Astrocyte of the spinal cord (primary cell): ENCODE results near the gene SH2D3C.

Source experiments
- DNase-seq: peaks from one replicate; pipeline ENCODE4 v3.0.0; 2011; ENCODE audit warnings: low read depth, low spot score
- H3K4me3 ChIP-seq: 2 replicates; pipeline ENCODE4 v1.5.1; 2011; ENCODE audit warnings: low read depth, mild to moderate bottlenecking, low read length, moderate library complexity
- in situ Hi-C: cut with HindIII; loops from 2 replicates; pipeline ENCODE4 v1.10.0; 2017; ENCODE audit warnings: low sequenced_read_pairs
- TF ChIP-seq, protein P1 (sequence below): IDR thresholded peaks from 2 replicates; pipeline ENCODE4 v1.5.1; 2012; ENCODE audit warnings: low read depth, mild to moderate bottlenecking, low read length, inconsistent platforms

SH2D3C gene

DNA sequence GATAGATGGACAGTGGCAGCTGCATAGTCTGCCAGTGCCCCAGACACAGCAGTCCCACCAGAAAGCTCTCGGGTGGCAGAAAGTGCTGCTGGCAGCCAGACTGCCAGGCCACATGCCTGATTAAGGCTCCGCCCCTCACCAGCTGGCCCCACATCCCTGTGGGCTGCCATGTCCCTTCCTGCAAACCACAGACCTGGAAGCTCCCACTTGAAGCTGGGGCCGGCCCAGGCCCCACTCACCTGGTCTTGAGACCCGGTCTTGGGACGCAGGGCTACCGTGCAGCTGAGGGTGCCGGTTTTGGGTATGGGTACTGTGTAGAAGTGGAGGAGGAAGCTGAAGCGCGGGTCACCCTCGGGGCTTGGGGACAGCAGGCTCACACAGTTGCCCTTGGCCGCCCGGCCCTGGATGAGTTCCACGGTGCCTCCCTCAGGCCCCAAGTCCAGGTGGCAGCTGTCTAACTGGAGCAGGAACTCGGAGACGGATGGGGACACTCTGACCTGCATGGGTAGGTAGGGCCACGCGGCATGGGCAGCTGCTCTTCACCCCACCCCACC lies 39.5 kb upstream of the SH2D3C start:
- in situ Hi-C loops, result no loop called here
- TF ChIP-seq, protein P1, sequence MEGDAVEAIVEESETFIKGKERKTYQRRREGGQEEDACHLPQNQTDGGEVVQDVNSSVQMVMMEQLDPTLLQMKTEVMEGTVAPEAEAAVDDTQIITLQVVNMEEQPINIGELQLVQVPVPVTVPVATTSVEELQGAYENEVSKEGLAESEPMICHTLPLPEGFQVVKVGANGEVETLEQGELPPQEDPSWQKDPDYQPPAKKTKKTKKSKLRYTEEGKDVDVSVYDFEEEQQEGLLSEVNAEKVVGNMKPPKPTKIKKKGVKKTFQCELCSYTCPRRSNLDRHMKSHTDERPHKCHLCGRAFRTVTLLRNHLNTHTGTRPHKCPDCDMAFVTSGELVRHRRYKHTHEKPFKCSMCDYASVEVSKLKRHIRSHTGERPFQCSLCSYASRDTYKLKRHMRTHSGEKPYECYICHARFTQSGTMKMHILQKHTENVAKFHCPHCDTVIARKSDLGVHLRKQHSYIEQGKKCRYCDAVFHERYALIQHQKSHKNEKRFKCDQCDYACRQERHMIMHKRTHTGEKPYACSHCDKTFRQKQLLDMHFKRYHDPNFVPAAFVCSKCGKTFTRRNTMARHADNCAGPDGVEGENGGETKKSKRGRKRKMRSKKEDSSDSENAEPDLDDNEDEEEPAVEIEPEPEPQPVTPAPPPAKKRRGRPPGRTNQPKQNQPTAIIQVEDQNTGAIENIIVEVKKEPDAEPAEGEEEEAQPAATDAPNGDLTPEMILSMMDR, result no peak

DNA sequence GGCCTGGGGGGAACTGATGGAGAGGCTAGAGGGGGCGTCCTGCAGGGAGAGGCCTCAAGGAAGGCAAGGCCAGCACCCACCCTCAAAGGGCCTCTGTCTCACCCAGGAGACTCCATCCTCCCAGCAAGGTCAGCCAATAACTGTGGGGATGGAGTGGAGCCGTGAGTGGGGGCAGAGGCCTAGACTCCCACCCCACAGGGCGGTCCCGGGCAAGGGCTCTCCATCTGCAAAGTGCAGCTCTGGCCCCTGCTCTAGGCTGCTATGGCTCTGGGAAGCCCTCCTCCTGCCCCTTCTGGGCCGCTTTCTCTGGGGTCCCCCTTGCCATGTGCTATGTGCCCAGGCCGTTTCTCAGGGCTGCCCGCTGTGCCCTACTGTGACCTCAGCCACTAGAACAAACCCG lies 38.3 kb upstream of the SH2D3C start:
- in situ Hi-C loops, result no loop called here
- TF ChIP-seq, protein P1, result no peak

More for the DNA sequence above, 39.5 kb upstream of the SH2D3C start:
- DNase-seq, result no peak
- H3K4me3 ChIP-seq, result no peak overlapping the region

DNA sequence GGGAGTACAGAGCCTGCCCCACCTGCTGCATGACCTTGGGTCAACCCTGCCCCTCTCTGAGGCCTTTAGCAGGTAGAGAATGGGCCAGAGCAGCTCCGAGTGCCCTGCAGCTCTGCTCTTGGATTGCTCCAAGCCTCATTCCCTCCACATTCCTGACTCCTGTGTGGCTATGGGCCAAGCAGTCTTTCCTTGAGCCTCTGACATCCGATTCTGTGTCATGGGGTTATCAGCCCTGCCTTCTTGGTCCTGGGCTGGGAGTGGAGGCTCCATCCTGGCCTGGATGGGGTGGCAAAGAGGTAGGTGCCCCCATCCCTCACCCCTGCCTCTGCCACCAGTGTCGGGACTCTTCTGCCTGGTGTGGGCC lies 37.9 kb upstream of the SH2D3C start:
- in situ Hi-C loops, result no loop called here
- no peak for DNase-seq
- TF ChIP-seq, protein P1, result no peak
- no peak overlapping the region for H3K4me3 ChIP-seq

More for the DNA sequence above, 38.3 kb upstream of the SH2D3C start:
- DNase-seq, result no peak
- no peak overlapping the region for H3K4me3 ChIP-seq

DNA sequence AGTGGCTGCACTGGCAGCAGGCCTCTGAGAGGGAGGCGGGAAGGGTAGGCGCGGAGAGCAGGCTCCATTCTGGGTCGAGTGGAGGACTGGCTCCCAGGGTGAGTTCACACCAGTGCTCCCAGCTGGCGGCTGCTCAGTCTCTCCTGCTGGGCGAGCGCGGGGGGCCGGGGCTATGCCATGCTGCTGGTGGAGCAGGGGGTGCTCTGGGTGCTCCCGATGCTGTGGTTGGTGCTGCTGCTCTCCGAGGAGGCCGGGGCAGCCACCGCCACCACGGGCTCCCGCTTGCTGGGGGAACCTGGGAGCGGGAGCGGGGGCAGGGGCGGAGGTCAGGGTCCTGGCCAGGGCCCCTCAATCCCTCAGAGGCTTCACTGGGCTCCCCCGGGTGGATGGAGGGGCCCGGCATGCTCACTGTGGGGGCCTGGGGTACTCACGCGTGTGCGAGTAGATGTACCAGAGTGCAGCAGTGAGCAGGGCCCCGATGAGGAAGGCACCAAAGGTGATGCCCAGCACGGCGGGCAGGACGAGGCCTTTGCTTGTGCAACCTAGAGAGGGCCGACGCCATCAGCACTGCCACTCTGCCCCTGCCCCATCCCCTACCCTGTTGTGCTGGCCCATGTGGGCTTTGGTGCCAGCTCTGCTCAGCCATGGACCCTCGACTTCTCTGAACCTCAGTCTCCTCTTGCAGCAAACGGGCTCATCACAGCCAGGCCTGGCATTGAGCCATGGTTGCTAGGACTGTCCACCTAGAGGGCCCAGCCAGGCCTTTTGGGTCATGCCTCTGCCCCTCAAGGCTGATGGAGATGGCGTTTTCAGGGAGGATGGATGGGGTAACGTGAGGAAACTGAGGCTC lies 37.3 kb upstream of the SH2D3C start:
- TF ChIP-seq, protein P1, result no peak
- no peak overlapping the region for H3K4me3 ChIP-seq
- in situ Hi-C loops, result no loop called here
- no peak for DNase-seq

DNA sequence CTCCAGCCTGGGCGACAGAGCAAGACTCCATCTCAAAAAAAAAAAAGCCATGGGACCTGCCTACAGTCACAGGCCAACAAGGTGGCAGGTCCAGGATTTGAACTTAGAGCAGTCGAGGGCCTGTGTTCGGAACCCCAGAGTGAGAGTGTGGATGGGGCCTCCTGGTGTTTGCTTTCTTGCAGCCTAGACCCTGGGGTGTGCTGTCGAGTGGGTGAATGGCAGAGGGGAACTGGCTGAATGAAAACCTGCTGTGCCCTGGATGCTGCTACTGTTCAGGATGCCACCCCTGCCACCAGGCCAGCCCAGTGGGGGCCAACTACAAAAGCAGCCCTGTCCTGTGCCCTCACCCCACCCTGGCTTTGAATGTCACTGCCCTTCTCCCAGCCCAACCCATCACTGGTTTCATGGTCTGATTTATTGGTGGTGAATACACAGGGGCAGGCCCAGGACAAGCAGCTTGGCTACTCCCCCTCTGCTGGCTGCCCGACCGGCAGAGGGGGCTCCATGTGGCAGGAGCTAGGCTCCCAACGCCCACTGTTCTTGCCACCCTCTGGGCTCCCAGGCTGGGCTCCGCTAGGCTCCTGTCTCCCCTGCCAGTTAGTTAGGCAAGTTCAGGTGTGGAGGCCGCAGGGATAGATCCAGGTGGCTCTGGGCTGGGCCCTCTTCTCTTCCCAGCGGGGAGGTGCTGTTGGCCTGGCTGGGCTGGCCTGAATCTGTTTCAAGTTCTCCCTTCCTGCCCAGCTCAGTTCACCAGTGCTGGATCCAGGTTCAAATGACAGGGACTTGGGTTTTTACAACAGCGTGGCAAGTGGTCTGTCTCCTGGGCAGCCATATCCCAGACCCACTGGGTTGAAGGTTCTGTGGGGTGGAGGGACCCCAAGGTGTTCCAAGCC lies 36.4 kb upstream of the SH2D3C start:
- no peak overlapping the region for H3K4me3 ChIP-seq
- in situ Hi-C loops, result no loop called here
- TF ChIP-seq, protein P1, result no peak
- no peak for DNase-seq

DNA sequence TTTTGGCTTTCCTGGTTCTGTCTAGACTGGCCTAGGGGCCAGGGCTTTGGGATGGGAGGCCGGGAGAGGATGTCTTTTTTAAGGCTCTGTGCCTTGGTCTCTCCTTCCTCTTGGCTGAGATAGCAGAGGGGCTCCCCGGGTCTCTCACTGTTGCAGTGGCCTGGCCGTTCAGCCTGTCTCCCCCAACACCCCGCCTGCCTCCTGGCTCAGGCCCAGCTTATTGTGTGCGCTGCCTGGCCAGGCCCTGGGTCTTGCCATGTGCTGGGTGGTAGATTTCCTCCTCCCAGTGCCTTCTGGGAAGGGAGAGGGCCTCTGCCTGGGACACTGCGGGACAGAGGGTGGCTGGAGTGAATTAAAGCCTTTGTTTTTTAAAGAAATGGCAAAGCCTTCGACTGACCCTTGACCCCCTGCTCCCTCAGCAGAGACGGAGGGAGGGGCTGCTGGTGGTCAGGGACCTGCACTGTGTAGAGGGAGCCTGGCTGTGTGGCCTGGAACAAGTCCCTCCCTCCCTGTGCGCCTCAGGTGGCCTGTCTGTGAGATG lies 35.3 kb upstream of the SH2D3C start:
- no peak overlapping the region for H3K4me3 ChIP-seq
- DNase-seq, result no peak
- TF ChIP-seq, protein P1, result no peak
- in situ Hi-C loops, result no loop called here
